ENCODE measurements around the gene MALRD1. TPM values are rescaled to one million over a fixed set of nuclear protein-coding genes. Genes with fewer than 3 reads are reported as not detected.

Gene MALRD1
- total and polyA plus RNA-seq, 2 experiments from 2014 or later: 0.45 TPM; not detected in 1

- H3K27ac ChIP-seq: no peak overlapping the region
- H3K4me1 ChIP-seq (ENCODE audit: insufficient read depth): no peaks in the 10 kb centered on the region
- H3K9me3 ChIP-seq (ENCODE audit: low read depth): no peaks in the 10 kb centered on the region
- TF ChIP-seq EZH2phosphoT487 (IDR thresholded peaks at IDR 0.05; ENCODE audit: insufficient read depth, low read depth) (no peak), EZH2 (IDR thresholded peaks at IDR 0.05; ENCODE audit: insufficient read depth, poor library complexity, severe bottlenecking) (no peak)
- no peaks in the 10 kb centered on the region for H3K27me3 ChIP-seq (replicated peaks; ENCODE audit: insufficient read depth)
- in situ Hi-C loops (cut with MboI): no loop called here
- no peak overlapping the region for H3K9ac ChIP-seq
- no peaks in the 10 kb centered on the region for H3F3A ChIP-seq (ENCODE audit: insufficient read depth)
- no peaks in the 10 kb centered on the region for H4K20me1 ChIP-seq (ENCODE audit: insufficient read depth)
- no peak overlapping the region for H2AFZ ChIP-seq
- DNase-seq: no peak
- no peaks in the 10 kb centered on the region for H3K79me2 ChIP-seq (ENCODE audit: insufficient read depth)
- no peak overlapping the region for H3K4me2 ChIP-seq (ENCODE audit: unreplicated experiment)
- H3K9me2 ChIP-seq (ENCODE audit: insufficient read depth): no peaks in the 10 kb centered on the region
- no peaks in the 10 kb centered on the region for H3K36me3 ChIP-seq (ENCODE audit: low read depth)
- no peak overlapping the region for H3K4me3 ChIP-seq
- WGBS, 2 experiments (ENCODE audit: low coverage in 1 of 2, low lambda C conversion rate in 2 of 2, missing lambda C conversion rate in 2 of 2): 53 to 55% methylated on average over 5 of the region's 5 CpGs
These were observed 155.8 kb downstream of the MALRD1 start for GRCh38 chr10:19204246-19204917.

- Histone ChIP-seq H3K9ac (no peak overlapping the region), H4K20me1 (ENCODE audit: insufficient read depth) (no peaks in the 10 kb centered on the region), H3K9me3 (ENCODE audit: low read depth) (no peaks in the 10 kb centered on the region), H3K4me3 (no peak overlapping the region), H3K4me1 (ENCODE audit: insufficient read depth) (no peaks in the 10 kb centered on the region), H3K27me3 (replicated peaks; ENCODE audit: insufficient read depth) (no peaks in the 10 kb centered on the region), H2AFZ (no peak overlapping the region), H3K36me3 (ENCODE audit: low read depth) (no peaks in the 10 kb centered on the region), H3K79me2 (ENCODE audit: insufficient read depth) (no peaks in the 10 kb centered on the region), H3F3A (ENCODE audit: insufficient read depth) (no peaks in the 10 kb centered on the region), H3K9me2 (ENCODE audit: insufficient read depth) (no peaks in the 10 kb centered on the region), H3K27ac (no peak overlapping the region), H3K4me2 (ENCODE audit: unreplicated experiment) (no peak overlapping the region)
- TF ChIP-seq EZH2phosphoT487 (IDR thresholded peaks at IDR 0.05; ENCODE audit: insufficient read depth, low read depth) (no peak), EZH2 (IDR thresholded peaks at IDR 0.05; ENCODE audit: insufficient read depth, poor library complexity, severe bottlenecking) (no peak)
- WGBS, 2 experiments (ENCODE audit: low coverage in 1 of 2, low lambda C conversion rate in 2 of 2, missing lambda C conversion rate in 2 of 2): 1 to 3% methylated on average over 3 of the region's 3 CpGs
- no peak for DNase-seq
- in situ Hi-C loops (cut with MboI): no loop called here
These were observed 160.7 kb downstream of the MALRD1 start for GRCh38 chr10:19209319-19209718.

DNA sequence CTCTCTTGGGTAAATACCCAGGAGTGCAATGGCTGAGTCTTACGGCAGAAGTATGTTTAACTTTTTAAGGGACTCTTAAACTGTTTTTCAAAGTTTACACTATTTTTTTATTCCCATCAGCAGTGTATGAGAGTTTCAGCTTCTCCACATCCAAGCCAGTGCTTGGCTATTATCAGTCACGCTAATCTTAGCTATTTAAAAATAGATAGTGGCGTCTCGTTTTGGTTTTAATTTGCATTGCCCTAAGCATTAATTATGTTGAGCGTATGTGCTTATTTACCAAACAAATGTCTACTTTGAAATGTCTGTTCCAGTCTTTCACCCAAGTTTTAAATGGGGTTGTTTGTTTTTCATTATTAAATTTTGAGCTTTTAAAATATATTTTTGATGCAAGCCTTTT, 164.0 kb downstream of the MALRD1 start:
- H3K9me3 ChIP-seq (ENCODE audit: low read depth): no peaks in the 10 kb centered on the region
- no peaks in the 10 kb centered on the region for H3K36me3 ChIP-seq (ENCODE audit: low read depth)
- H3F3A ChIP-seq (ENCODE audit: insufficient read depth): no peaks in the 10 kb centered on the region
- H3K27me3 ChIP-seq (replicated peaks; ENCODE audit: insufficient read depth): no peaks in the 10 kb centered on the region
- no peak for DNase-seq
- H2AFZ ChIP-seq: no peak overlapping the region
- in situ Hi-C loops (cut with MboI): no loop called here
- TF ChIP-seq EZH2phosphoT487 (IDR thresholded peaks at IDR 0.05; ENCODE audit: insufficient read depth, low read depth): no peak
- no peak for TF ChIP-seq EZH2 (IDR thresholded peaks at IDR 0.05; ENCODE audit: insufficient read depth, poor library complexity, severe bottlenecking)
- 9 to 13% methylated on average over 5 of the region's 5 CpGs for WGBS, 2 experiments (ENCODE audit: low coverage in 1 of 2, low lambda C conversion rate in 2 of 2, missing lambda C conversion rate in 2 of 2)
- no peak overlapping the region for H3K4me2 ChIP-seq (ENCODE audit: unreplicated experiment)
- no peak overlapping the region for H3K27ac ChIP-seq
- H3K9ac ChIP-seq: no peak overlapping the region
- no peaks in the 10 kb centered on the region for H3K9me2 ChIP-seq (ENCODE audit: insufficient read depth)
- no peaks in the 10 kb centered on the region for H3K79me2 ChIP-seq (ENCODE audit: insufficient read depth)
- H4K20me1 ChIP-seq (ENCODE audit: insufficient read depth): no peaks in the 10 kb centered on the region
- no peak overlapping the region for H3K4me3 ChIP-seq
- no peaks in the 10 kb centered on the region for H3K4me1 ChIP-seq (ENCODE audit: insufficient read depth)

DNA sequence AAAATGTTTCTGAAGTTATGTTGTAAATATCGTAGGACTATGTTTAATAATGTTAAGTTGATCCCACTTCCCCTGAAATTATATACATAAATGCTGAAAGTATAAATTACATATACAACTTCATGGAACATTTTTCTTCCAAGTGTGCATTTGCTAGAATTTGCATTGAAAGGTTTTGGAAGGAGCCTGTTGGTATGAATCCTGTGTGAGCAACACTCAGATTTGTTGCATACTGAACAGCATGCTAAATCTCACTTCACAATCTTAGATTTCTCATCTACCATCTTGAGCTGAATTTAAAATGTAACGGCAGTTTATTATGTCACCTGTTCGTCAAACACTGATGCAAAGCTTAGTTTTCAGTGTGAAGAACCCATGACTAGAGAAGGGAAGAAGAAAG, 172.6 kb downstream of the MALRD1 start:
- Histone ChIP-seq H4K20me1 (ENCODE audit: insufficient read depth) (no peaks in the 10 kb centered on the region), H3K27me3 (replicated peaks; ENCODE audit: insufficient read depth) (no peaks in the 10 kb centered on the region), H3K4me3 (no peak overlapping the region), H3K36me3 (ENCODE audit: low read depth) (no peaks in the 10 kb centered on the region), H3K9ac (no peak overlapping the region), H2AFZ (no peak overlapping the region), H3K79me2 (ENCODE audit: insufficient read depth) (no peaks in the 10 kb centered on the region), H3K4me1 (ENCODE audit: insufficient read depth) (no peaks in the 10 kb centered on the region), H3K27ac (no peak overlapping the region), H3K4me2 (ENCODE audit: unreplicated experiment) (no peak overlapping the region), H3K9me3 (ENCODE audit: low read depth) (no peaks in the 10 kb centered on the region), H3F3A (ENCODE audit: insufficient read depth) (no peaks in the 10 kb centered on the region), H3K9me2 (ENCODE audit: insufficient read depth) (no peaks in the 10 kb centered on the region)
- WGBS, 2 experiments (ENCODE audit: low coverage in 1 of 2, low lambda C conversion rate in 2 of 2, missing lambda C conversion rate in 2 of 2): 54 to 63% methylated on average over 3 of the region's 3 CpGs
- TF ChIP-seq EZH2phosphoT487 (IDR thresholded peaks at IDR 0.05; ENCODE audit: insufficient read depth, low read depth): no peak
- in situ Hi-C loops (cut with MboI): no loop called here
- no peak for DNase-seq

GRCh38 chr10:19226025-19226424, 177.4 kb downstream of the MALRD1 start:
- no peaks in the 10 kb centered on the region for H4K20me1 ChIP-seq (ENCODE audit: insufficient read depth)
- no peak overlapping the region for H3K27ac ChIP-seq
- H3K36me3 ChIP-seq (ENCODE audit: low read depth): no peaks in the 10 kb centered on the region
- DNase-seq: no peak
- in situ Hi-C loops (cut with MboI): no loop called here
- 49 to 57% methylated on average over 2 of the region's 2 CpGs for WGBS, 2 experiments (ENCODE audit: low coverage in 1 of 2, low lambda C conversion rate in 2 of 2, missing lambda C conversion rate in 2 of 2)
- H3K4me2 ChIP-seq (ENCODE audit: unreplicated experiment): no peak overlapping the region
- no peak overlapping the region for H3K9ac ChIP-seq
- no peaks in the 10 kb centered on the region for H3K4me1 ChIP-seq (ENCODE audit: insufficient read depth)
- H2AFZ ChIP-seq: no peak overlapping the region
- H3K27me3 ChIP-seq (replicated peaks; ENCODE audit: insufficient read depth): no peaks in the 10 kb centered on the region
- no peak overlapping the region for H3K4me3 ChIP-seq
- TF ChIP-seq EZH2 (IDR thresholded peaks at IDR 0.05; ENCODE audit: insufficient read depth, poor library complexity, severe bottlenecking) (no peak), EZH2phosphoT487 (IDR thresholded peaks at IDR 0.05; ENCODE audit: insufficient read depth, low read depth) (no peak)
- no peaks in the 10 kb centered on the region for H3K79me2 ChIP-seq (ENCODE audit: insufficient read depth)
- H3F3A ChIP-seq (ENCODE audit: insufficient read depth): no peaks in the 10 kb centered on the region
- no peaks in the 10 kb centered on the region for H3K9me3 ChIP-seq (ENCODE audit: low read depth)
- H3K9me2 ChIP-seq (ENCODE audit: insufficient read depth): no peaks in the 10 kb centered on the region

All from GM23248 (cell line).